HEK293 (cell line): ENCODE results near the gene PDLIM7.

Experiments
- GLIS2 ChIP-seq: fragments of 450-650 bp; formaldehyde crosslinking; IDR thresholded peaks from 2 replicates; pipeline ENCODE4 v1.5.1; 2016; ENCODE audit warnings: missing biosample characterization, missing genetic modification characterization
- KLF1 ChIP-seq: fragments of 450-650 bp; formaldehyde crosslinking; IDR thresholded peaks from 2 replicates; pipeline ENCODE4 v1.5.1; 2016; ENCODE audit warnings: missing biosample characterization, missing genetic modification characterization
- PATZ1 ChIP-seq: fragments of 450-650 bp; formaldehyde crosslinking; IDR thresholded peaks from 2 replicates; pipeline ENCODE4 v1.5.1; 2016; ENCODE audit warnings: missing biosample characterization, missing genetic modification characterization
- PRDM10 ChIP-seq: fragments of 450-650 bp; formaldehyde crosslinking; IDR thresholded peaks from 2 replicates; pipeline ENCODE4 v1.5.1; 2016; ENCODE audit warnings: missing biosample characterization, missing genetic modification characterization
- SCRT2 ChIP-seq: fragments of 450-650 bp; formaldehyde crosslinking; IDR thresholded peaks from 2 replicates; pipeline ENCODE4 v1.5.1; 2016; ENCODE audit warnings: missing biosample characterization, missing genetic modification characterization
- SP2 ChIP-seq: fragments of 450-650 bp; formaldehyde crosslinking; IDR thresholded peaks from 2 replicates; pipeline ENCODE4 v1.5.1; 2016; ENCODE audit warnings: missing biosample characterization, missing genetic modification characterization
- SP3 ChIP-seq: fragments of 450-650 bp; formaldehyde crosslinking; IDR thresholded peaks from 2 replicates; pipeline ENCODE4 v1.5.1; 2016; ENCODE audit warnings: missing biosample characterization, missing genetic modification characterization
- ZBTB20 ChIP-seq: fragments of 450-650 bp; formaldehyde crosslinking; IDR thresholded peaks from 2 replicates; pipeline ENCODE4 v1.5.1; 2016; ENCODE audit warnings: missing biosample characterization, missing genetic modification characterization
- ZBTB7A ChIP-seq: fragments of 450-650 bp; formaldehyde crosslinking; IDR thresholded peaks from 2 replicates; pipeline ENCODE4 v1.5.1; 2016; ENCODE audit warnings: low read depth, missing biosample characterization, missing genetic modification characterization
- ZNF121 ChIP-seq: fragments of 450-650 bp; formaldehyde crosslinking; IDR thresholded peaks from 2 replicates; pipeline ENCODE4 v1.5.1; 2016; ENCODE audit warnings: missing biosample characterization, missing genetic modification characterization
- ZNF24 ChIP-seq: fragments of 450-650 bp; formaldehyde crosslinking; IDR thresholded peaks from 2 replicates; pipeline ENCODE4 v1.5.1; 2016; ENCODE audit warnings: missing biosample characterization, missing genetic modification characterization
- ZNF292 ChIP-seq: fragments of 450-650 bp; formaldehyde crosslinking; IDR thresholded peaks from 2 replicates; pipeline ENCODE4 v1.5.1; 2016; ENCODE audit warnings: low read depth, missing biosample characterization, missing genetic modification characterization, borderline replicate concordance
- ZNF366 ChIP-seq: fragments of 450-650 bp; formaldehyde crosslinking; conservative IDR thresholded peaks from 2 replicates; pipeline ENCODE4 v1.5.1; 2016; ENCODE audit warnings: missing biosample characterization, missing genetic modification characterization
- ZNF473 ChIP-seq: fragments of 450-650 bp; formaldehyde crosslinking; IDR thresholded peaks from 2 replicates; pipeline ENCODE4 v1.5.1; 2017; ENCODE audit warnings: missing biosample characterization, missing genetic modification characterization
- ZNF521 ChIP-seq: fragments of 450-650 bp; formaldehyde crosslinking; IDR thresholded peaks from 2 replicates; pipeline ENCODE4 v1.5.1; 2017; ENCODE audit warnings: missing biosample characterization, mild to moderate bottlenecking, missing genetic modification characterization
- ZNF558 ChIP-seq: fragments of 450-650 bp; formaldehyde crosslinking; IDR thresholded peaks from 2 replicates; pipeline ENCODE4 v1.5.1; 2016; ENCODE audit warnings: missing biosample characterization, missing genetic modification characterization
- ZNF600 ChIP-seq: fragments of 450-650 bp; formaldehyde crosslinking; IDR thresholded peaks from 2 replicates; pipeline ENCODE4 v1.5.1; 2016; ENCODE audit warnings: missing biosample characterization, missing genetic modification characterization
- ZNF645 ChIP-seq: fragments of 450-650 bp; formaldehyde crosslinking; IDR thresholded peaks from 2 replicates; pipeline ENCODE4; 2016; ENCODE audit warnings: missing biosample characterization, missing genetic modification characterization
- ZNF660 ChIP-seq: fragments of 450-650 bp; IDR thresholded peaks from 2 replicates; pipeline ENCODE4 v1.5.1; 2018; ENCODE audit warnings: missing biosample characterization, mild to moderate bottlenecking, missing genetic modification characterization
- ZNF692 ChIP-seq: fragments of 450-650 bp; formaldehyde crosslinking; IDR thresholded peaks from 2 replicates; pipeline ENCODE4 v1.5.1; 2016; ENCODE audit warnings: missing biosample characterization, missing genetic modification characterization
- ZNF707 ChIP-seq: fragments of 450-650 bp; formaldehyde crosslinking; IDR thresholded peaks from 2 replicates; pipeline ENCODE4 v1.5.1; 2016; ENCODE audit warnings: missing biosample characterization, missing genetic modification characterization

PDLIM7 gene

GRCh38 chr5:177474002-177474476 lies 23.4 kb downstream of the PDLIM7 start (continued):
- TF ChIP-seq ZNF292 = no peak
- peak; percentile 90 for TF ChIP-seq ZNF600 (tag by site-specific recombination)
- TF ChIP-seq SCRT2 (tag by site-specific recombination) = no peak
- TF ChIP-seq ZBTB7A (tag by site-specific recombination) = no peak
- no peak for TF ChIP-seq ZNF24 (tag by site-specific recombination)
- TF ChIP-seq ZNF692 (tag by site-specific recombination) = 0 out of 2 replicates have a peak, but pooled peaks have one; percentile 24
- TF ChIP-seq ZNF473 = no peak
- peak; percentile 38 for TF ChIP-seq KLF1 (tag by site-specific recombination)
- peak; percentile 27; the same call in 1 of the 2 replicates for TF ChIP-seq ZBTB20
- TF ChIP-seq GLIS2 (tag by site-specific recombination) = peak; percentile 67
- TF ChIP-seq PATZ1 (tag by site-specific recombination) = peak; percentile 82
- no peak for TF ChIP-seq ZNF707
- TF ChIP-seq SP3 (tag by site-specific recombination) = peak; percentile 9; the same call in 1 of the 2 replicates
- TF ChIP-seq ZNF558 (tag by site-specific recombination) = no peak
- no peak for TF ChIP-seq ZNF645 (tag by site-specific recombination)
- TF ChIP-seq ZNF121 = no peak
- TF ChIP-seq ZNF521 = no peak
- peak; percentile 74 for TF ChIP-seq ZNF366 (tag by site-specific recombination)
- TF ChIP-seq PRDM10 (tag by site-specific recombination) = peak; percentile 18; the same call in 1 of the 2 replicates
- no peak for TF ChIP-seq ZNF660 (tag by site-specific recombination)
- TF ChIP-seq SP2 (tag by site-specific recombination) = peak; percentile 38; the same call in 1 of the 2 replicates
